T follicular helper cell (primary cell): ENCODE data around the gene TMEM69.
"Not testable (repeated sequence)": the region's sequence is repeated elsewhere in the genome, so short reads cannot be mapped to it uniquely, and the experiment has no call there.

ENCODE experiments used
- DNase-seq: peaks from one replicate; pipeline ENCODE4 v3.0.0-alpha.2; 2020; ENCODE audit warnings: low read depth

TMEM69 gene

DNA sequence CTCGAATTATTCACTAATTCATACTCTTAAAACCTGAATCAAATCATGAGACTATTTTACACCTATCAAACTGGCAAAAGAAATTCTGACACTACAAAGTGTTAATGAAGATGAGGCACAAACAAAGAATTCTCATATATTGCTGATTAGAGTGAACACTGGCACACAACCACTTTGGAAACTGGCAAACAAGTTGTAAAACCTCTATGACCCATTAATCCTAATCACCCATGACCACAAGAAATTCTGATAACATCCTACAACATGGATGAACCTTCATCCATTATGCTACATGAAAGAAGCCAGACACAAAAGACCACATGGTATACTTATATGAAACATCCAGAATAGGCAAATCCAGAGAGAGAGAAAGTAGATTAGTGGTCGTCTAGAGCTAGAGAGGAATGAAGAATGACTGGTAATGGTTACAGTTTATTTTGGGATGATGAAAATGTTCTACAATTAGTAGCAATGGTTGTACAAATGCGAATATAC is 10.2 kb upstream of the TMEM69 start:
- DNase-seq = no peak

DNA sequence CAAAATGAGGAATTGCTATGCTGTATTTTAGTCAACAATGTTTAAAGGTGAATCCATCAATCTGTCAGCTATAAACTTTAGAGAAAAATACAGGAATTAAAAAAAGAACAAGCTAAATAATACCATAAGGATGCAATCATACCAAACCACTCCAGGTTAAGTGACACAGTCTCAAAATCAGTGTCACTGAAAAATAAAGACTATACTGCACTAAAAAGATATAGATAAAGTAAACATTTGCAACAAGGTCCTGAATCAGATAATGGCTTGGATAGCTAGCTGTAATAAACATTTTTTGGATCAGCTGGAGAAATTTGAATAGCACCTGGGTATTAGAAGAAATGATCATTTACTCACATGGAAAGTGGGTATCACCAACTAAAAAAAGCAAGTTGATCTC is 9.5 kb upstream of the TMEM69 start:
- no peak for DNase-seq

DNA sequence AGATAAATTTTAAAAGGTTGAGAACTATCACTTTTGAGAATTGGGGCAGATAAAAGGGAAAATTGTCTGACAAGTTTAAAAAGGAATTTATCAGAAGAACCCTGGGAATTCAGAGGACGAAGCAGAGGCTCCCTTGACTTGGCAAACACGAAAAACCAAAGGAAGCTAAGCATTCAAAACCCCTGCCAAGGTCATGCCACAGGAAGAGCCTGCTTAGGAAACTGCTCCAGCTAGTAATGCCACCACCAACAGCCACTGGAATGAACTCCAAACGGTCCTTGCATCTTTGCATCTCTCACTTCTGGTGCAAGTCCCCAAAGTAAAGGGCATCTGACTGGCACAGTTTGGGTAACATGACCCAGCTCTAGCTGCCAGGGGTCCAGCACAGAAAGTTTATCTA is 8.9 kb upstream of the TMEM69 start:
- no peak for DNase-seq

DNA sequence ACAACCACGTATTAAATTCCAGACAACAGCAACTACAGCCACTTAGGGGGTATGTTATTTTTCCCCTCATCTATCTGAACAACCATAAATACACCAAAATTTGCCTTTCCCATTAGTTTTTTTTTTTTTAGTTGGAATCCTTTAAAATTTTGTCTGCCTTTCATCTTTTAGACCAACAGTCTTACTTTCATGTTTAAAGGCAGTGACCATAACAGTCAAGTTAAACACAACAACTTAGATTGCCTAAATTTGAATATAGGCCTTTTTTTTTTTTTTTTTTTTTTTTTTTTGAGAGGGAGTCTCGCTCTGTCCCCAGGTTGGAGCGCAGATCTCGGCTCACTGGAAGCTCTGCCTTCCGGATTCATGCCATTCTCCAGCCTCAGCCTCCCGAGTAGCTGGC is 5.0 kb upstream of the TMEM69 start:
- no peak for DNase-seq

DNA sequence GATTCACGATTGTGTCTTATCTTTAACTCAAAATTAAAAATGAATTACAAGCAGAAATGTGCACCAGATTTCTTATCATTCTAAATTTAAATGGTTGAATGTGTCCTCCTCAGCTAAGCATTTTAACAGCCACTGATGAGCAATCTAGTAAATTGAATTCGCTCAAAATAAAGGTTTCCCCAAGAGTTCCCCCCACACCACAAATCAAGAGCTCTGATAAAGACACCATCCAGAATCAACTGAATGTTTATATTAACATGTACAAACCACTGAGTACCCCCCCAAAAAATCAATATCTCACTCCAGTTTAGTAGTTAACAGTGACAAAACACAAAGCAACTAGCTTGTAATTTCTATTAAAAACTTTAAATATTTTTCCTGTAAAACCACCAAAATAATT is 3.6 kb upstream of the TMEM69 start:
- DNase-seq = no peak

DNA sequence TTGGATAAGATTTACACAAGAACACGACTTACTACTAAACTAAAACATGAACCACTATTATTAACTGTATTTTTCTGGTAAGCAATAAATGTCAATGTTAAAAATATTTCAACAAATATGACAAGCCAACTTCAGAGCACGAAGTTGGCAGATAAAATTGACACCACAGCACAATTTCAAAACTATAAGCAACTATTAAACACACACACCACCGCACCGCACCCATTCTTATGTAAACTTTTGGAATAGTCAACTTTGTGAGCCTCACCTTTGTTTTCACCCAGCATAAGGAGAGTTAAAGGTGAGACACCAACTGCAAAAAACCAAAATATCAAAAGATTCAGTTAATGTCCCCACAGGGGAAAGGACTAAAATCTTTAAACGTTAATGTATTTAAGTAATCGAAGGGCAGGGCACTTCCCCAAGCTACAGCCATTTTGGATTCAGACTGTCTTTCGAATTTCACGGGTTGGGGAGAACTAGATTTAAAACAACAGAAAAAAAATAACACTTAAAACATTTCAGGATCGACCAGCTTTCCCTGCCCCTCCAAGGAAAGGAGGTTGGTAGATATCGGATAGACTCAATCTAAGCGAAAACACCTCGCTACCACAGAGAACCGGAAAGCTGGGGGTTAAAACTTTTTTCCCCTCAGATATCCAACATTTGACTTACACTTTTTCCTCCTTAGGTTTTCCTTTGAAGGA is 2.5 kb upstream of the TMEM69 start:
- DNase-seq = no peak

DNA sequence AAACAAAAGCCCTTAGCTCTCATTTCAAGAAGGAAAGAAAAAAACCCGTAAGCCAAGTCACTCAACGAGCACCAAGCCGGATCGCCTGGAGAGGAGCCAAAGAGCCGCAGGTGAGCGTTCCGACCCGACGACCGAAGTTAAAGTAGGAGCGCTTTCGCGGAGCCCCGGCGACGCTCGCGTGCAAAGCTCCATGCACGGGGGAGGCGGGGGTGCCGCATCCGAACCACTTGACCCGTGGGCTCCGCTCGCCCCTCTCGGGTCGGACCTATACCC is 2.0 kb upstream of the TMEM69 start:
- peak; percentile 56 for DNase-seq

DNA sequence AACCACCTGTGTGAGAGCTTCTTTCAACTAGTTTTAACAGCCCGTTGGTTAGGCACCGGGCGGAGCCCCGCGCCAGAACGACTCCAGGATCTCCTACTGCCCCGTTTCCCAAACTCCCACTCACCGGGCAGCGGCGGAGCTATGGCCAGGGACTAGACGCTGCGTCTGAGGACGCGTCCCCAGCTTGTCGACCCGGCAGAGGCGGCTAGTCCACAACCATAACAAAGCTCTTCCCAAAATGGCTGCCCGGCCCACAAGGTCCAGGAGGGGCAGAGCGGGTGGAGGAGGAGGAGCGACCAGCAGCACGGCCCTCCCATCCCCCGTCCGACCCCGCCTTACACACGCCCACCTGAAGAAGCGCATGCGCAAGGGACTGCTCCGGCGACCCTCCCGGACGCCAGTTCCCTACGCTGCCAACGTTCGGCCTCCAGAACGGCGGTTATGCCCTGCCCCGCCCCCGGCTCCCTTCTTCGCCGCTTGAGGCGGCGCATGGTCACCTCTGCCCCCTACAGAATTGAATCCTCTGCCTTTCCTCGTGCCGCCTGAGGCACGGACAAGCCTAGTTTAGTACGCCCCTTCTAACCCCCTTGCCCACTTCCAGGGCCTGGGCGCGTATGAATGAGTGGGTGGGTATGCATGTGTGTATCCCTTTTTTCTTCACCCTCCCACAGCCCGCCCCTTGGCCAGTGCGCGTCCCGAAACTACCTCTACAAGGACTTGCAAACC is 1.5 kb upstream of the TMEM69 start, which contains the start of gene GPBP1L1:
GPBP1L1 (minus strand) TSS at position 246 of the 726 bp plus-strand sequence. CDS start 27,446 bp downstream, outside the sequence.
- DNase-seq = peak; percentile 97

DNA sequence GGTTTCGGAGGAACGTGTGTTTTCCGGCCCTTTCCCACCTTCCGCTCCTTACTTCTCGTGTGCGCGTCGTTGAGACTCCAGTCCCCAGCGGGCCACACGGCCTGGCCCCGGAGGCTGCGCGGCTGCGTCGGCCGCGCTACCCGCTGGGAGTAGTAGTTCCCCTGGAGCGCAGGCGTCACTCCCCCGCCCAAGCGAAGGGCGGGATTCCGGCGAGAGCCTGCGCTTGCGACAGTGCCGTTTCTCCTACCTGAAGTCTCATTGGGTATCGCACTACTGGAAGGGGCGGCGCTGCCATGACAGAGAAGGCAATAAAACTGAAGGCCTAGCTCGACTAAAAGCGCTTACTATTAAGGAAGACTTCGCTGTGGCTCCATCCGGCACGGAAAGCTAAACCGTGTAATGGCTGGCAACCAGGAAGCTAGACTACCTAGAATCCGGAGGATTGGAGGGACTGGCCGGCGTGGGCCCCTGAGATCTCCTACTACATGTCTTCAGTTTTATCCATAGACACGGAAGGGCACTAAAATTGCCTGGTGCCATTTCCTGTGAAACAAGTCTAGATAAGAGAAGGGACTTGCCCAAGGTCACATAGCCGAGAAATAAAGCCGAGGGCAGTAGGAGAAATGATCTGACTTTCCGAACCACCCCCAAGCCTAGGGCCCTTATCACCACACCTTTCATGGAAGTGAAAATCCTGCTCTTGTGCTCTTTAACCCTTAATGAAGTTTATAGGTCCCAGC is 797 bp upstream of the TMEM69 start:
- DNase-seq = peak; percentile 95

DNA sequence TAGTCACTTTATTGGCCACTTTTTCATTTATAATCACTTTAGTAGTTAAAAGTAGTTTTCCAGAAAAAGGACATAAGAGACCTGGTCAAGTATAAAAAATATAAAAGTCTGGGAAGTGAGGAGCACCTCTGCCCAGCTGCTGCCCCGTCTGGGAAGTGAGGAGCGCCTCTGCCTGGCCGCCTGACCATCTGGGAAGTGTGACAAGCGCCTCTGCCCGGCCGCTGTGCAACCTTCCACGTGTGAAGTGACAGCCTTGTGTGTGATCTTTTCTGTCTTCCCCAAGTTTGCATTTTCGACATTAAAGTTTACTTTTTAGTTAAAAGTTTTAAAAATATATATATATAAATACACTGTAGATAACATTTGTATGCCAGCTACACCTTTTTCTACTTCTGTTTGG is 5.8 kb downstream of the TMEM69 start:
- DNase-seq = not testable (repeated sequence)

DNA sequence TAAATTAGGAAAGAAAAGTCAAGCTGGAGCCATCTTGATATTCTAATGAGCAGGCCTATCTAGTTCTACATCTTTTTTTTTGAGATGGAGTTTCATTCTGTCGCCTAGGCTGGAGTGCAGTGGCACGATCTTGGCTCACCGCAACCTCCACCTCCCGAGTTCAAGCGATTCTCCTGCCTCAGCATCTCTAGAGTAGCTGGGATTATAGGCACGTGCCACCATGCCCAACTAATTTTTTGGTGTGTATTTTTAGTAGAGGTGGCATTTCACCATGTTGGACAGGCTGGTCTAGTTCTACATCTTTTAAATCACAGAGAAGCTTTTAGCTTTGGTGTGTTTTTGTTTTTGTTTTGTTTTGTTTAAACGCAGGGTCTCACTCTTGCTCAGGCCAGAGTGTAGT is 6.8 kb downstream of the TMEM69 start:
- no peak for DNase-seq

DNA sequence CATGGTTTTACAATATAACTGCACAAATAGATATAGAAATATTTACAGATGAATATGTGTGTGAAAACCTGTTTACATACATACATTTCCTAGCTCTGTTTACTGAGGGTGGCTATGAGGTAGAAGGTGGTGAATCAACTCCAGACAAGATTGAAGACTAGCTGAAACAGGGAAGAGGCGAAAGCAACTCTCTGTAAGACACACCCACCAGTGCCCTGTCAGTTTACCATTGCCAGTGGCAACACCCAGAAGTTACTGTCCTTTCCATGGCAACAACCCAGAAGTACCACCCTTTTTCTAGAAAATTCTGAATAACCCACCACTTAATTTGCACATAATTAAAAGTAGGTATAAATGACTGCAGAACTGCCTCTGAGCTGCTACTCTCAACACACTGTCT is 16.7 kb downstream of the TMEM69 start:
- no peak for DNase-seq

DNA sequence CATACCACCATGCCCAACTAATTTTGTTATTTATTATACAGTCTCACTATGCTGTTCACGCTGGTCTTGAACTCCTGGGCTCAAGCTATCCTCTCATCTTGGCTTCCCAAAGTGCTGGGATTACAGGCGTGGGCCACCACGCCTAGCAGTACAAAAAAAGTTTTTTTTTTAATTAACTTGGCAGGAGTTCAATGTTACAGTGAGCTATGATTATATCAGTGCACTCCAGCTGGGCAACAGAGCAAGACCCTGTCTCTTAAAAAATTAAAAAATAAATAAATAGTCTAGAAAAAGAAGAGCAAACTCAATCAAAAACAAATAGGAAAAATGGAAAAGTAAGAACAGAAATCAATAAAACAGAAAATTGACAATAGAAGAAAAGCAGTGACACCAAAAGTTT is 25.7 kb downstream of the TMEM69 start:
- DNase-seq = no peak

DNA sequence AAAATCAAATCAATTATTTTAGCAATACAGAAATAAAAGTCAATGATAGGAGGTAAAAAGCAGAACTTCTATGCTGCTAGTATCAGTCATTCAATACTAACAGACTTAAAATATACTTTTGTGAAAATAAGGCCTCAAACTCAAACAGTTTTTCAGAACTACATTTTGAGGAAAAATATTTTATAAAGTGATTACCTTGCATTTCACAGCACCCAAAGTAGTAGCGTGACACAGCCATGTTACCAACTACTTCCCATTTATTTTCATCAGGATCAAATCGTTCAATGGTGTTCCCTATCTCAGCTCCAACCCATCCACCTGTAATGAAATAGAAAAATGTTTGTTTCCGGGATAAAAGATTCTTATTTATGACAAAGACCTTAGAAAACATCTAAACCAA is 28.7 kb downstream of the TMEM69 start:
- DNase-seq = no peak

DNA sequence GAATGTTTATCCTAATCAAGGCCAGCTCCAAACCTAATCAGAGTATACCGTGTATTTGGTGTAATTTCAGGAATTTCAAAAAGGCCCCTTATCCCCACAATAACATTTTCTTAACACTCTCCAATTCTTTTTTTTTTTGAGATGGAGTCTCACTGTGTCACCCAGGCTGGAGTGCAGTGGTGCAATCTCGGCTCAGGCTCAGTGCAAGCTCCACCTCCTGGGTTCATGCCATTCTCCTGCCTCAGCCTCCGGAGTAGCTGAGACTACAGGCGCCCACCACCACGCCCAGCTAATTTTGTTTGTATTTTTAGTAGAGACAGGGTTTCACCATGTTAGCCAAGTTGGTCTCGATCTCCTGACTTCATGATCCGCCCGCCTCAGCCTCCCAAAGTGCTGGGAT is 29.4 kb downstream of the TMEM69 start:
- not testable (repeated sequence) for DNase-seq

DNA sequence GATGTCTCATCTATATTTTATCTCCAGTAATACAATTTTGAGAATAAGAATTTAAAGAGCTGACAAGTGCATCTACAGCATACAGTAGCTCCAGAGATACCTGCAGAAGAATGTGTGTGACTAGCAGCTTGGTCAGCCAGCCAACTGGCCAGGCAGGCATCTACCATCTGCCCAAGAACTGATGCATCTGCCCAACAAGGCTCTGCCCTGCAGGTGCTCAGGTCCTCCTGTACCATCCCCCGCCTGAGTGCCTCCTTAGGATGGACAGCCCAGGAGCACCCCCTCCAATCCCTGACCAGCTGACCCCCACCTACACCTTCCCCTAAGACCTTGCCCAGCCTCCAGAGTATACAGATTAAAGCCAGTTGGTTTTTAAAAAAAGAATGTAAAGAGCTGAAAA is 30.3 kb downstream of the TMEM69 start:
- no peak for DNase-seq

DNA sequence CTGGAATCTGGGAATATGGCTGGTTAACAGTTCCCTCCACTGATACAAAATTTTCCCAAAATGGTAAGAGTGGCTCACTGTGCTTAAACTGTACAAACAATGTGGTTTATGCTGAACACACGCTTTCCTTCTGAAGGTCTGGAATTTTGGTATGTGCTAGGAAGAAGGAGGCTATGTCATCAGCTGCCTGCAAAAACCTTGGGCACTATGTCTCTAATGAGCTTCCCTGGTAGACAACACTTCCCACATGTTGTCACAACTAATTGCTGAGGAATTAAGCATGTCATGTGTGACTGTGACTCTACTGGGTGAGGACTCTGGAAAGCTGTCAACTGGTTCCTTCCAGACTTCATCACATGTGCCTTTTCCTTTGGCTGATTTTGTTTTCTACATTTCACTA is 33.2 kb downstream of the TMEM69 start:
- no peak for DNase-seq

DNA sequence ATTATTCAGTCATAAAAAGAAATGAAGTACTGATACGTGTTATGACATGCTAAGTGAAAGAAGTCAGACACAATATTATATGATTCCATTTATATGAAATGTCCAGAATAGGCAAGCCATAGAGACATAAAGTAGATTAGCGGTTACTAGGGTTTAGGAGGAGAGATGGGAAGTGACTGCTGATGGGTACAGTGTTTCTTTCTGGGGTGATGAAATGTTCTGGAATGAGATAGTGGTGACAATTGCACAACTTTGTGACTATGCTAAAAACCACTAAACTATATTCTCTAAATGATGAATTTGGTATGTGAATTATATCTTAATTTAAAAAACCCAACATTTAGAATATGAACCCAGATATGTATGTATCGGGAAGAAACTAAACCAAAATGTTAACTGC is 34.8 kb downstream of the TMEM69 start:
- no peak for DNase-seq

DNA sequence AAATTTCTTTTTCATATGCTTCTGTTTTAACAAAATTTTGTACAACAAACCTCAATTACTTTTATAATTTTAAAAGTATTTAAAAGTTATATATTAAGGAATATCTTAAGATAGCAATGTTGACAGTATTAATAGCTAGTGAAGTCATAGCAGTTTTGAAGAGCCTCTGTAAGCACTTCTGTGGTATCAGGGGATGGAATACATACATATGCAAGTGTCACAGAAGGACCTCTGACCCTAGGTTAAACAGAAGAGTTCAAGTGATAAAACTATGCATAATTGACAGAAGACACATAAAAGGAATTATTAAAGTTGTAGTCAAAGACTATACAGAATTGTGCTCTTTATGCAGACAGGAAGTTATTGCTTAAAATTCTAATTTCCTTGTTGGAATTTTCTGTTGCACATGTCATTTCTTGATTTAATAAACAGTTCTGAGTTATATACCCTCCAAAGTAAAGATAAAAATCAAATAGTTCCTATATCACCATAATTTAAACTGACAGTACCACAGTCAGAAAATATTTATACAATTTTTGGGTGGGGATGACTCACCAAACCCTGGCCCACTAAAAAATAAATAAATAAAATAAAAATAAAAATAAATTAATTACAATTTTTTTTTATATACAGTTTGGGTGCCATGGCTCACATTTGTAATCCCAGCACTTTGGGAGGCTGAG is 35.4 kb downstream of the TMEM69 start:
- no peak for DNase-seq

DNA sequence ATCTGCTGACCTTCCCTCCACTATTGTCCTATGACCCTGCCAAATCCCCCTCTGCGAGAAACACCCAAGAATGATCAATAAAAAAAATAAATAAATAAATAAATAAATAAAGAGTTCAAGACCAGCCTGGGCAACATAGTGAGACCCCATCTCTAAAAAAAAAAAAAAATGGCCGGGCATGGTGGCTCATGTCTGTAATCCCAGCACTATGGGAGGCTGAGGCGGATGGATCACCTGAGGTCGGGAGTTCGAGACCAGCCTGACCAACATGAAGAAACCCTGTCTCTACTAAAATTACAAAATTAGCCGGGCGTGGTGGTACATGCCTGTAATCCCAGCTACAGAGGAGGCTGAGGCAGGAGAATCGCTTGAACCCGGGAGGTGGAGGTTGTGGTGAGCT is 38.0 kb downstream of the TMEM69 start:
- not testable (repeated sequence) for DNase-seq

DNA sequence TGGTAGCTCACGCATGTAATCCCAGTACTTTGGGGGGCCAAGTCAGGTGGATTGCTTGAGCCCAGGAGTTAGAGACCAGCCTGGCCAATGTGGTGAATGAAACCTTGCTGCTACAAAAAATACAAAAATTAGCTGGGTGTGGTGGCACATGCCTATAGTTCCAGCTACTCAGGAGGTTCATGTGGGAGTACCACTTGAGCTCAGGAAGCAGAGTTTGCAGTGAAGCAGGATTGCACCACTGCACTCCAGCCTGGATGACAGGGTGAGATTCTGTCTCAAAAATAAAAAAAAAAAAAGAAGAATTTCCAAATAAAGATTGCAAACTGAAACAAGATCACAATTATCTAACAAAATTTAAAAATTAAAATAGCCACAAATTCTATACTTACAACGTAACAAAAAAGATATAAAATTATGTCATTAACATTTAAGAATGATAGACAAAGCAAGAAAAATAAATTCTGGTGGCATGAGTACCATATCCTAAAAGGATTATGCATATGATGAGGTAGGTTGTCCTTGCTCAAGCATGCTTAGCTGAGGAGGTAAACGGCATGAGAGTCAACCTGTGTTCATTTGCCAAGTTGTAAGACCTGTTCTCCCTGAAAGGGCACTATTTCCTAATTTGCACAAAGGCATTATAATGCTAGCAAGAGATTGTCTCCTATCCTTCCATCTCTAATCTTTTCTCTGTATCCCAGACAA is 42.2 kb downstream of the TMEM69 start:
- DNase-seq = no peak
